SIG-M5 treated with dmso at 0.1 percent for 504 hours (cell line): ENCODE results near the gene MCEMP1.

Experiments
- DNase-seq: peaks from one replicate; lab custom pipeline; 2025; ENCODE audit not compliant: unreplicated experiment; lab: John Stamatoyannopoulos, UW

MCEMP1 gene

DNA sequence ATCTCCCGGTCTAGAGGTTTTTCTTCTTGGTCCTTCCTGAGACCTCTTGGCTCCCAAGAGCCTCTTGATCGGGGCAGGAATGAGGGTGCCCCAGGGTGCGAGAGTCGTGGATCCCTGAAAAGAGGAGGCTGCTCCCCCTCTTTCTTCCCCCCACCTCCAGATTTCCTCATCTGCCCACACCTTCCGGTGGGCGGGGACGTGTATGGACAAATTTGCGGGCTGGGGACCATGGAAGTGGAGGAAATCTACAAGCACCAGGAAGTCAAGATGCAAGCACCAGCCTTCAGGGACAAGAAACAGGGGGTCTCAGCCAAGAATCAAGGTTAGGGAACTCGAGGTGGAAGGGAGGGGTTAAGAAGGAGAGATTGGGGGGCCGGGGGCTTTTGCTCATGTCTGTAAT is at the start of gene MCEMP1:
Gene MCEMP1 (plus strand): TSS at position 237 of the 400 bp plus-strand sequence. CDS start 31 bp downstream, at position 268.
- DNase-seq, result peak; percentile 74

- no peak for DNase-seq
Measured at GRCh38 chr19:7627166-7627565, 49.7 kb upstream of the MCEMP1 start.

DNA sequence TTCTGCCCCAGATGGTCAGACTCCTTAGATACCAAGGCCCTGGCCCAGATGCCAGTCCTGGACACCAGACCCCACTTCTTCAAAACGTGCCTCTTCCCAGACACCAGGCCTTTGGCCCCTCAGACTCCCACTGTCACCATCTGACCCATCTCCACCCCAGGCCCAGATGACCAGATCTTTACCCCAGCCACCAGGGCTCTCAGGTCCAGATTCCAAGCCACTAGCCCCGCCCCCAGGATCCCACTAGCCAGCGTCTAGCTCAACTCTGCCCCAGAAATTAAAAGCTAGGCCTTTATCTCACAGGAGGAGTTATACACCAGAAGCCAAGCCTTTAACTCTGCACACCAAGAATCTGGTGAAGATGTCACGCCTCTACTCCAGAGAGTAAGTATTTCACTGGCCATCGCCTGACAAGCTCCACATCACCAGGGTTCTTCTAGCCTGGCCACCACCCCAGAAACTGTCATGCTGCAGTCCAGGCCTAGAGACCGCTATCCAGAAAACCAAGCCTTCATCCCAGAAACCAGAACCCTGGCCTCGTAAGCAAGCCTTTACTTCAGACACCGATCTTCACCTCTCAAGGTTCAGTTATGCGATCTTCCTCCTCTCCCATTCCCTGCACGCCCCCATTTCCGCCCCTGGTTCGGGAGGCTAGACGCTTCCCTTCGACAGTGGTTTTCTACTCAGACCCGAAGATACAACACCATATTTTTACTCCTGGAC is 48.1 kb upstream of the MCEMP1 start:
- no peak for DNase-seq

- DNase-seq, result peak; percentile 98
Measured at GRCh38 chr19:7629347-7630054, 47.4 kb upstream of the MCEMP1 start, which contains the start of the genes PET100 and XAB2. Gene PET100, plus strand, starts transcription at chr19:7629793. Its CDS starts 41 bp downstream, at chr19:7629834. Gene XAB2, minus strand, starts transcription at chr19:7629545. Its CDS starts 18 bp downstream, at chr19:7629527.

DNA sequence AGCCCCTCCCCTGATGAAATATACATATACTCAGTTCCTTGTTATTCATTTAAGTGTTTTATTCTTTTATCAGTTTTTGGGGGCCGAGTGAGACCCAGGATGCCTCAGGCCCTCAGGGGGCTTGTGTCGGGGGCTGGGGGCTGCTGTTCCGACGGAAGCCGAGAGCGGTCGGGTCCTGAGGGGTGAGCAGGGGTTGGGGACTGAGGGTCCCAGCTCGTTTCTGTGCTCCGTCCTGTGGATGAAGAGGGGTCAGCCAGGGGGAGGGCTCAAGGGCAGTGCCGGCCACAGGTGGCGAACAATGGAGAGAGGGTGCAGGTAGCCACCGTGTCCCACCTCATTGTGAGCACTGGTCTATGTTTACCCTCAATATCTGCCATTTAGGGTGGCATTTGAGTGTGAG is 45.3 kb upstream of the MCEMP1 start:
- no peak for DNase-seq

DNA sequence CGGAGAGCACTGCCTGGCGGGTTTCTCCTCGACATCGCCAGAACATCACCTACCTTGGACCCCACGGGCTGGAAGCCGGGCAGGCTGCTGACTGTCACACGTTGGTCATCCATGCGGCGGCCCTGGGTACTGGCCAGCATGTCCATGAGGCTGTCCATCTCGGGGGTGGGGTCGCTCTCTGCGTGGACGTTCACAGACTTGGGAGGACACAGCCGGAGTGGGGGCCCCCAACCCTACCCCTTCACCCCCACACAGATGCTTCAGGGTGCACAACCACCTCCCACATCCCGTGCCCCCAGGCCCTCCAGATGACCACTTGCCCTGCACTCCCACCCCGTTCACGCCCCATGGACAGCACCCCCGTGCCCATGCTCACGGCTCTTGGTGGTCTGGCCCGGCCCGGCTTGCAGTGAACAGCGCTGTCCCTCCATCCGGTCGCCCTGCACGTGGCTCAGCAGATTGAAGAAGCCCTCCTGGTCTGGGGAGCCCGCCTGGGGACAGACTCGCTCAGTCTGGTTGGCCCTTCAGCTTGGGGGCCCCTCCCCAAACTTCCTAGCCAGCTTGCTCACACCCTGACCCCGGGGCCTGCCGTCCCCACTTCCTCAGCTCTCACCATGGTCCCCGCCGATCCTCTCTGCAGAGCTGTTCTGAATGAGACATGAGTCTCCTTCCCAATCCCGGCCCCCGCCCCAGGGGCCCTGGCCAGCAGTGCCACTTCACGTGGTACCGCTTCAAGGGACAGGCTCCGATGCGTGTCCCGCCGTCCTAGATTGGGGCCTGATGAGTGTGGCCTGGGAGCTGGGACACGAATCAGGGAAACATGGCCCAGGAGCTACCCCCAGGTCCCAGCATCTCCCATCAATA is 44.3 kb upstream of the MCEMP1 start:
- DNase-seq, result no peak

GRCh38 chr19:7633698-7634097 is 43.2 kb upstream of the MCEMP1 start, which contains the start of gene PCP2:
Gene PCP2, minus strand, starts transcription at chr19:7633719. Its CDS starts 262 bp downstream, at chr19:7633457.
- DNase-seq, result no peak

GRCh38 chr19:7635670-7636069 is 41.2 kb upstream of the MCEMP1 start:
- no peak for DNase-seq

DNA sequence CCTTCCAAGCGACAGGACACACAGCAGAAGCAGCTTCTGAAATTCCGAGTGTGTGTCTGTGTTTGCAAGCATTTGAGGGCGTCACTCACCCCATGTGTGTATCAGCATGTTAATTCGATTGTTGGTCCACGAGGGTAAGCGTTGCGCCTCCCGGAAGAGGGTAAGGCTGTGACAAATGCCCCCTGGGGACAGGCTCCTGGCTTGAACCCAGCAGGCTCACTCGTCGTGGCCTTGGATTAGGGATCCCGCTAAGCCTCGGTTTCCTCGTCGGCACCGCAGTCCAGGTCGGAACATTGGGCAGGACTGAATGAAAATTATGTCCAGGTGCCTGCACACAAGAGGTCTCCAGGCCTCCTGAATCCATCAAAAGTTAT is 40.6 kb upstream of the MCEMP1 start:
- DNase-seq, result no peak

GRCh38 chr19:7636691-7637373 is 40.1 kb upstream of the MCEMP1 start, which contains the start of gene STXBP2:
Gene STXBP2, plus strand, starts transcription at chr19:7637110. Its CDS starts 40 bp downstream, at chr19:7637150.
- peak; percentile 65 for DNase-seq

GRCh38 chr19:7637374-7638256 is 39.3 kb upstream of the MCEMP1 start:
- DNase-seq, result peak; percentile 38

GRCh38 chr19:7638802-7639465 is 38.0 kb upstream of the MCEMP1 start:
- DNase-seq, result no peak

- DNase-seq, result no peak
Measured at GRCh38 chr19:7639863-7640348, 37.0 kb upstream of the MCEMP1 start.

GRCh38 chr19:7640803-7641202 is 36.1 kb upstream of the MCEMP1 start:
- DNase-seq, result no peak

DNA sequence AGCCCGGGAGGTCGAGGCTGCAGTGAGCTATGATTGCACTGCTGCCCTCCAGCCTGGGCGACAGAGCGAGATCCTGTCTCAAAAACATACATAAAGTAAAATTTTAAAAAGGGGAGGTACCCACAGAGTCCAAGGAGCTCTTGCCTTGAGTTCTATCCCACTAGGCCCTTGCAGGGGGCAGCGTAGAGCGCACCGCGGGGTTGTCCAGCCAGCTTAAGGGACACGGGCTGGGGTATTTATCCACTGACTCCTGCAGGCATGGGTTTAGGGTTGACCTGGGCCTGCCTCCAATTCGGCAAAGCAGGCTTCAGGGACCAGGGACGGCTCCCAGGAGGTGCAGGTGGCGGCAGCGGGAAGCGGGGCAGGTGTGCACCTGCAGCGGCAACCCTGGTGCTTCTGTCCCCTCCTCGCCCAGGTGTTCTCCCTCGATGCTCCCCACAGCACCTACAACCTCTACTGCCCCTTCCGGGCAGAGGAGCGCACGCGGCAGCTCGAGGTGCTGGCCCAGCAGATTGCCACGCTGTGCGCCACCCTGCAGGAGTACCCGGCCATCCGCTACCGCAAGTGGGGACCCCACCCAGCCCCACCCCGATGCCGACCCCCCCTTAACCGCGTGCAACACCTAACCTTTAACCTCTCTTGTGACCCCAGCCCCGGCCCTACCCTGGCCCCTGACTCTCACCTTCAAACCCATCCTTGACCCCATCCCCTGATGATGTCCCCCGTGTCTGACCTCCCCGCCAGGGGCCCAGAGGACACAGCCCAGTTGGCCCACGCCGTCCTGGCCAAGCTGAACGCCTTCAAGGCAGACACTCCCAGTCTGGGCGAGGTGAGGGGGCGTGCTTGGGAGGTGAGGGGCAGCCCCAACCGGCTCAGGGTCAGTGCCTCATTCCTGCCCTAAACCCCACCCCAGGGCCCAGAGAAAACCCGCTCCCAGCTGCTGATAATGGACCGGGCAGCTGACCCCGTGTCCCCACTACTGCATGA is 35.3 kb upstream of the MCEMP1 start:
- DNase-seq, result no peak

DNA sequence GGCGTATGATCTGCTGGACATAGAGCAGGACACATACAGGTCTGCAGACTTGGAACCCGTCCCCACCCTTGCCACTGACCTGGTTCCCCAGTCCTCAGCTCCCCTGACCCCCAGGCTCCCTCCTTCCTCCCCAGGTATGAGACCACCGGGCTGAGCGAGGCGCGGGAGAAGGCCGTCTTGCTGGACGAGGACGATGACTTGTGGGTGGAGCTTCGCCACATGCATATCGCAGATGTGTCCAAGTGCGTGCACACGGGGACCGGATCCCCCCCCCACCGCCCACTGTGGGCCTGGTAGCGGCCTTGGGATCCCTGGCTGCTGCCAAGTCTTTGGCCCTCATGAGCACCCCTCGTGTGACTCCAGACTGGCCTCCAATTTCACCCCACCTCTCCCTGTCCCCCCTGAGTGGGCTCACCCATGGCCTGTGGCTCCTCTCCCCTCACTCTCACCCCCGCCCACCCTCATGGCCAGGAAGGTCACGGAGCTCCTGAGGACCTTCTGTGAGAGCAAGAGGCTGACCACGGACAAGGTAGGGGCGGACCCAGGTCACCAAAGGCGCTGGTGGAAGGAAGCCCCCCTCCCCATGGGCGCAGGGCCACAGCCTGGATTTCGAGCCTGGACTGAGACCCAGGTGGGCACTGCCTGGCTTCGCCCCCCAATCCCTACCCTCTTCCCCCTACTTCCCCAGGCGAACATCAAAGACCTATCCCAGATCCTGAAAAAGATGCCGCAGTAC is 34.4 kb upstream of the MCEMP1 start:
- no peak for DNase-seq

DNA sequence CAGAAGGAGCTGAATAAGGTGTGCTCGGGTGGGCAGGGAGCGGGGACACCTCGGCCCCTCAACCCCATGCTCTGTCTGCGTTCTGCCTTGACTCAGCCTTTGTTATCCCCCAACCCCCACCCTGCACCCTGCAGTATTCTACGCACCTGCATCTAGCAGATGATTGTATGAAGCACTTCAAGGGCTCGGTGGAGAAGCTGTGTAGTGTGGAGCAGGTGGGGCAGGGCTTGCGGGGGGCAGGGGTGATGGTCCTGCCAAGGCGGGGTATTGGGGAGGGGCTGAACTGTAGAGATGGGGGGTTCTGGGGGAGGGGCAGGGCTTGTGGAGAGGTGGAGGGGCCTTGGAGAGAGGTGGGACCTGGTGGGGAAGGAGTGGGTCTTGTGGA is 33.9 kb upstream of the MCEMP1 start:
- no peak for DNase-seq
